ENCODE results near the gene OR2L5.

DNA sequence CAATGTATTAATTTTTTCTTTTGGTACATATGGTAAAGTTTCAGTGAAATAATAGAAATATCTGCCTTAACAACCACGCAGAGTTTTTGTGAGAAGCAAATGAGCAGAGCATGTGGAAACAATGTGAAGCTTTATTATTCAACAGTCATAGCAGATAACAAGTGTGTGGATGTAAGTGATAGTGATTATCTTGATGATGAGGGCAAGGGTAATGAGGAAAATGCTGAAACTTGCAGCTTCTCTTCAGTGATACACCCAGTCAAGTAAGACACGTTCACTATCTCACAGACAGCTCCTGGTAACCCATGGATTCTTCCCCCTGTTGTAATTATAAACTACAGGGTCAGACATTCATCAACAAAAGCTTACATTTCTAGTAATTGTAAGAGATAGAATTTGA is 14.6 kb upstream of the OR2L5 start:
- TF ChIP-seq, protein P1, sequence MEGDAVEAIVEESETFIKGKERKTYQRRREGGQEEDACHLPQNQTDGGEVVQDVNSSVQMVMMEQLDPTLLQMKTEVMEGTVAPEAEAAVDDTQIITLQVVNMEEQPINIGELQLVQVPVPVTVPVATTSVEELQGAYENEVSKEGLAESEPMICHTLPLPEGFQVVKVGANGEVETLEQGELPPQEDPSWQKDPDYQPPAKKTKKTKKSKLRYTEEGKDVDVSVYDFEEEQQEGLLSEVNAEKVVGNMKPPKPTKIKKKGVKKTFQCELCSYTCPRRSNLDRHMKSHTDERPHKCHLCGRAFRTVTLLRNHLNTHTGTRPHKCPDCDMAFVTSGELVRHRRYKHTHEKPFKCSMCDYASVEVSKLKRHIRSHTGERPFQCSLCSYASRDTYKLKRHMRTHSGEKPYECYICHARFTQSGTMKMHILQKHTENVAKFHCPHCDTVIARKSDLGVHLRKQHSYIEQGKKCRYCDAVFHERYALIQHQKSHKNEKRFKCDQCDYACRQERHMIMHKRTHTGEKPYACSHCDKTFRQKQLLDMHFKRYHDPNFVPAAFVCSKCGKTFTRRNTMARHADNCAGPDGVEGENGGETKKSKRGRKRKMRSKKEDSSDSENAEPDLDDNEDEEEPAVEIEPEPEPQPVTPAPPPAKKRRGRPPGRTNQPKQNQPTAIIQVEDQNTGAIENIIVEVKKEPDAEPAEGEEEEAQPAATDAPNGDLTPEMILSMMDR (IDR thresholded peaks at IDR 0.05) = no peak
- no peak for TF ChIP-seq POLR2A (IDR thresholded peaks at IDR 0.05)

Data from body of pancreas (tissue), 4 donors.